Nephron (organoid): ENCODE results near the gene GNB5.

Experiments
- H3K27ac Mint-ChIP-seq, 3 experiments: 2 replicates each; pipeline ENCODE4 v1.8.0; 2020; ENCODE audit warnings: mixed read lengths in 3 of 3, mild to moderate bottlenecking in 2 of 3, moderate library complexity in 1 of 3
- H3K27me3 Mint-ChIP-seq: 2 replicates; pipeline ENCODE4 v1.8.0; 2021; ENCODE audit warnings: low read depth, mild to moderate bottlenecking, moderate library complexity, mixed read lengths
- H3K36me3 Mint-ChIP-seq: 2 replicates; pipeline ENCODE4 v1.8.0; 2020; ENCODE audit warnings: low read depth, mixed read lengths
- H3K4me1 Mint-ChIP-seq: 2 replicates; pipeline ENCODE4 v1.8.0; 2020; ENCODE audit warnings: mixed read lengths
- H3K4me3 Mint-ChIP-seq, 3 experiments: 2 replicates each; pipeline ENCODE4 v1.8.0; 2020; ENCODE audit warnings: mild to moderate bottlenecking in 3 of 3, mixed read lengths in 3 of 3, moderate library complexity in 2 of 3
- H3K9me3 Mint-ChIP-seq: 2 replicates; pipeline ENCODE4 v1.8.0; 2020; ENCODE audit warnings: mixed read lengths
- CTCF ChIP-seq, 3 experiments: fragments of 200-600 bp; sonication (generic); IDR thresholded peaks; one replicate each; pipeline ENCODE4 v1.5.0; 2021; ENCODE audit warnings: antibody characterized with exemption in 3 of 3; ENCODE audit not compliant: unreplicated experiment in 3 of 3

The GNB5 gene

GRCh38 chr15:52144656-52145178 lies 46.5 kb downstream of the GNB5 start:
- H3K36me3 Mint-ChIP-seq, result peaks cover 6% of the 10 kb centered on the region
- TF ChIP-seq CTCF (IDR thresholded peaks at IDR 0.05; ENCODE audit: unreplicated experiment in 3 of 3), result no peak
- H3K27me3 Mint-ChIP-seq, result peaks cover under 1% of the 10 kb centered on the region
- H3K27ac Mint-ChIP-seq, result no peak overlapping the region
- H3K9me3 Mint-ChIP-seq, result no peaks in the 10 kb centered on the region
- H3K4me1 Mint-ChIP-seq, result no peaks in the 10 kb centered on the region
- H3K4me3 Mint-ChIP-seq, result no peak overlapping the region

DNA sequence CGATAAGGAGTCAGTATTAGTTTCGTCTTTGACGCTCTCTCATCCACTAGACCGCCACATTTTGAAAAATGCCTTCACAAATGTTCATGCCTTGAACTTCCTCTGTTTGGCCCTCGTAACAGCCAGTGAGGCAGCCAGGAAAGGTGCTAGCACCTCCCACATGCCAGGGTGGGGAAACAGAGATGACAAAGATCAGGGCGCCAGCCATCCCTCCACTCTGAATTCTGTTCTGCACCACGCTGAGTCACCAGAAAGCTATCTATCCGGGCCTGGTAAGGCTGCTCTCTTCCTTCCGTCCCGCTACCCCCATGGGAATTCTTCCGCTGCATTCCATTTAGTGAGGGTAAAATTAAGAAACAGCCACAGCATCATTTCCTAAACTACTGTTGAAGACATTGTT lies 47.3 kb downstream of the GNB5 start:
- peaks cover 8% of the 10 kb centered on the region for H3K36me3 Mint-ChIP-seq
- H3K27me3 Mint-ChIP-seq, result no peaks in the 10 kb centered on the region
- no peak overlapping the region for H3K27ac Mint-ChIP-seq
- no peaks in the 10 kb centered on the region for H3K9me3 Mint-ChIP-seq
- H3K4me3 Mint-ChIP-seq, result no peak overlapping the region
- H3K4me1 Mint-ChIP-seq, result no peaks in the 10 kb centered on the region
- no peak for TF ChIP-seq CTCF (IDR thresholded peaks at IDR 0.05; ENCODE audit: unreplicated experiment in 3 of 3)

- H3K9me3 Mint-ChIP-seq, result no peaks in the 10 kb centered on the region
- no peak overlapping the region for H3K27ac Mint-ChIP-seq
- no peak overlapping the region for H3K4me3 Mint-ChIP-seq
- no peak for TF ChIP-seq CTCF (IDR thresholded peaks at IDR 0.05; ENCODE audit: unreplicated experiment in 3 of 3)
- H3K27me3 Mint-ChIP-seq, result no peaks in the 10 kb centered on the region
- peaks cover 5% of the 10 kb centered on the region for H3K36me3 Mint-ChIP-seq
- no peaks in the 10 kb centered on the region for H3K4me1 Mint-ChIP-seq
Measured at GRCh38 chr15:52140646-52141045, 50.5 kb downstream of the GNB5 start.

GRCh38 chr15:52139599-52140462 lies 51.4 kb downstream of the GNB5 start:
- no peak overlapping the region for H3K4me3 Mint-ChIP-seq
- H3K4me1 Mint-ChIP-seq, result no peaks in the 10 kb centered on the region
- peak overlapping the region in 2 of 3 experiments; percentile 20 to 31 for H3K27ac Mint-ChIP-seq
- no peaks in the 10 kb centered on the region for H3K27me3 Mint-ChIP-seq
- no peaks in the 10 kb centered on the region for H3K9me3 Mint-ChIP-seq
- H3K36me3 Mint-ChIP-seq, result peaks cover 5% of the 10 kb centered on the region
- peak; percentile 70 to 81 (median 78) for TF ChIP-seq CTCF (IDR thresholded peaks at IDR 0.05; ENCODE audit: unreplicated experiment in 3 of 3)

GRCh38 chr15:52137432-52138357 lies 53.5 kb downstream of the GNB5 start:
- Mint-ChIP-seq H3K4me1 (no peaks in the 10 kb centered on the region), H3K4me3 (no peak overlapping the region), H3K9me3 (no peaks in the 10 kb centered on the region), H3K36me3 (peaks cover 10% of the 10 kb centered on the region), H3K27me3 (no peaks in the 10 kb centered on the region), H3K27ac (peak overlapping the region in 1 of 3 experiments; percentile 3)
- TF ChIP-seq CTCF (IDR thresholded peaks at IDR 0.05; ENCODE audit: unreplicated experiment in 3 of 3), result no peak
